GM21528 (cell line): ENCODE data around the gene MARF1.
"Not testable (repeated sequence)": the region's sequence is repeated elsewhere in the genome, so short reads cannot be mapped to it uniquely, and the experiment has no call there.

Experiments
- ATAC-seq: cut with Tn5 transposase; IDR thresholded peaks from one replicate; pipeline ENCODE4 v1.9.1; 2021; ENCODE audit warnings: mild to moderate bottlenecking, moderate library complexity; ENCODE audit not compliant: unreplicated experiment, low FRiP score

MARF1 gene

GRCh38 chr16:15621889-15622288 lies 21.1 kb downstream of the MARF1 start:
- no peak for ATAC-seq

GRCh38 chr16:15621456-15621855 lies 21.5 kb downstream of the MARF1 start:
- ATAC-seq, result no peak

DNA sequence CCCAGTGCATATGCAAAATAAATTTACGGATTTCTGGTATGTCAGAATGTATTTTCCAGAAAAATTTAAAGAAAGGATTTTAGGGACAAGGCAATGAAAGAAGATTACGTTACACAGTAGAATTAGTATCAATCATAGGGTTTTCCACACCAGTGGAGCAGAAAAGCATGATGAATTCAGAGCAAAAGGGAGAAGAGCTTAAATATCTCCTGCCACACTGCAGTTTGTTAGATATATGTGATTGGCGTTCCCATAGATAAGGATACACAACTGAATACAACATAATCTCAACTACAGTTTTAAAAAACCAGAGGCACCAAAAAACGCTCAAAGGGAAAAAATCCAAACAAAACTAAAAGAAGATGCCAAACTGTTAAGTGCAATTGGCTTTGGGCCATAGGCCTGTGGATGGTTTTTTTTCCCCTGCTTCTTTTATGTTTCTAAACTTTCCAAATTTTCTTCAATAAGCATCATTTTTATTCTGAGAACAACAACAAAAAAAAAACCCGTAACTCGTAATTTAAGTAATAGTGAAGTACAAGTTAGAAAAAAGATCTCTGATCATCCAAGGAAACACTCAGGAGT lies 22.3 kb downstream of the MARF1 start:
- ATAC-seq, result no peak

GRCh38 chr16:15618392-15618791 lies 24.6 kb downstream of the MARF1 start:
- ATAC-seq, result no peak

GRCh38 chr16:15617901-15618300 lies 25.1 kb downstream of the MARF1 start:
- no peak for ATAC-seq

- no peak for ATAC-seq
These were observed 26.3 kb downstream of the MARF1 start for GRCh38 chr16:15616475-15617165.

DNA sequence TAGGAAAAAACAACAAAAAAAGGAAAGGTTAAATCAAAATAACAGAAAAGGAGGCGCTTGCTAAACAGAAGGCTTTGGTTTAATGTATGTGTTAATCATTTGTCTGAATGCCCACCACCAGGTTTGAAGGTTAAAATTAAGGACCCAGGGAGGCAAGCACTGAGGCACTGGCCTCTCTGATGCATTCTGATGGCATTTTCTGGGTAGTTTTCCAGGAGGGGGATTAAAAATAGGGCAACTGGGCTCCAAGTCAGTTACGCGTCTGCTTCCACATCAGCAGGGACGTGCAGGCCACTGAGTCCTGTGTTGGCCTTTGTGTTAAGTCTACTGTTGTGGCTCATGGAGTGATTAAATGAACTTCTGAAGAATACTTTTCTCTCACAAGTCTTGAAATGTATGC lies 26.9 kb downstream of the MARF1 start:
- no peak for ATAC-seq

DNA sequence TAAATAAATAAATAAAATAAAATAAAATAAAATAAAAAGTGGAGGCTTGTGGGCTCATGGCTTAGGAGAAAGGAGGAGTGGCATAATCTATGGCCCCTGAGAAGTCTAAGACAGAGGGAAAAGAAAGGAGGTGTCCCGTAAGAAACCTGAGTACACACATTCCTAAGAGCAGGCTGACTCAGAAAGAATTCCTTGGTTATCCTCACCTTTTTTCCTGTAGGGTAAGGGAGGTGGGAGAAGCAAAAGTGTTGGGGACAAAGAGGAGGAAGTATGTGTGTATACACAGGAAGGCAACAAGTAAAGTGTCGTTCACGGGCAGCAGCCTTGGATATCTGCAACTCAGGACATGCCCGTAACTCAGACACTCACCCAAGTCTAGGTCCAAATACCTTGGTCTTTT lies 29.3 kb downstream of the MARF1 start:
- ATAC-seq, result no peak

GRCh38 chr16:15611610-15612009 lies 31.3 kb downstream of the MARF1 start:
- no peak for ATAC-seq

DNA sequence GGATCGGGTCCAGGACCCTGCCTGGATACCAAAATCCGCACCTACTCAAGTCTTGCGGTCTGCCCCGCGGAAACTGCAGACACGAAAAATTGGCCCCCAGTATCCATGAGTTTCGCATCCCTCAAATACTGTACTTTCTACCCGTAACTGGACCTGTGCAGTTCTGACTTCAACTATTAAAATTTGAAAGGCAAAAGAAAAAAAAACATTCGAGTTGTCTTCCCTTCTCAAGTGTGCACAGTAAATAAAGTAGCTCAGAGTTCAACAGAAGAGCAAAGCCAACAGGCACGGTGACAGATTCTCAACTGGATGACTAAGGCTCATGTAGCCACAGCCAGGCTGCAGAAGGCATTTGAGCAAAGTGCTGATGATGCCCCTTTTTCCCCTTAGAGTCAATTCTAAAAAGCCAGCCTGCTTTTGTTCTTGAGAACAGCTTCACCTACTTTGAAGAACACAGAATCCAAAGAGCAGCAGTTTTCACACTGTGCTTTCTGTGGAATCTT lies 32.5 kb downstream of the MARF1 start:
- ATAC-seq, result no peak

DNA sequence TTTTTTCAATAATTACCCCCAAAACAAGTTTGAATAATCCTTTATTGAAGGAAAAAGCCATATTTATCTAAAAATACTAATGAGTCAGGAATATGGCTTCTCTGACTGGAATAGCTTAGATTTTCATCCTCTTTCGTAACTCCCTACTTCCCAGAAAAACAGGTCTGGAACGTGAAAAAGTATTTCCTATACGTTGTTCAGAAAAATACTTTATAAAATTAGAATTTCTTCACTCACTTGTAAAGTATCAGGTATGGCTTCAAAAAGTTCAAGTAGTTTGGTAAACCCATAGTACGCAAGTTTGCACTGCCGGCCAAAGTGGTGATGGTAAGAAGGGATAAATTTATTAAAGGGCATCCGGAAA lies 33.7 kb downstream of the MARF1 start:
- no peak for ATAC-seq

- no peak for ATAC-seq
These were observed 34.3 kb downstream of the MARF1 start for GRCh38 chr16:15608398-15609285.

DNA sequence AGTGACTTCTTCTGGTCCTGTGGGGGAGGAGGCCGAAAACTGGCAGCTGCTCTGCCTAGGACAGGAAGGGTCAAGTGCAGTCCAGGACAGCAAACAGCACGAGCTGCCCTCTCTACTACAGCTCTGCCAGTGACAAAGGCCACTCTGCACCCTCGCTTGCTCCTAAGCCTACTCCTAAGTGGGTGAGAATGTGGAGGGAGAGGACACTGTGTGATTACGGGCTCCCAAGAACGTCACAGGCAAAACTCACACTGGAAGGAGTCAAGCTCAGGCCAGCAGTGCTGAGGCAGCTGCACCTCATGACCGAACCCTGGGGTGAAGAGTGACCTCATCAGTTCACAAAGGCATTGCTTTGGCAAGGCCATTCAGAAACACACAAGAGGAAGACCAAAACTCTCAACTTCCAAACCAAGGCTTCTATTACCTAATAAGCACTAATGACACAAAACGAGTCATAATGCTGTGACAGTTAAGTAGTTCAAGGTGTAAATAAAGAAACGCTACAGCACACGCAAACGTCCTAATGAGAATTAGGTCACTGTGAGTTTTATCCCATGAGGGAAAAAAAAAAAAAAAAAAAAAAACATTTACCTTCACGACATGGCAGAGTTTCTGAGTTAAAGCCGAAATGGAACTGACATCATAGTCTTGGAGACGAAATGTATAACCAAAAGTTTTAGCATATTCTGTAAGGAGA lies 35.1 kb downstream of the MARF1 start:
- ATAC-seq, result no peak

- ATAC-seq, result not testable (repeated sequence)
These were observed 35.7 kb downstream of the MARF1 start for GRCh38 chr16:15607221-15607699.

GRCh38 chr16:15606518-15607220 lies 36.3 kb downstream of the MARF1 start:
- ATAC-seq, result no peak

- ATAC-seq, result no peak
These were observed 37.0 kb downstream of the MARF1 start for GRCh38 chr16:15605839-15606517.

- no peak for ATAC-seq
These were observed 38.2 kb downstream of the MARF1 start for GRCh38 chr16:15604460-15605440.

- no peak for ATAC-seq
These were observed 40.5 kb downstream of the MARF1 start for GRCh38 chr16:15602285-15603044.
